GM13977 (cell line): ENCODE measurements around the gene CDIPT.

Experiments
- DNase-seq: peaks from one replicate; pipeline ENCODE4 v3.0.0; 2012; ENCODE audit warnings: low spot score
- CTCF ChIP-seq: IDR thresholded peaks from 2 replicates; pipeline ENCODE4 v1.5.1; 2012; ENCODE audit warnings: mild to moderate bottlenecking, control low read depth; ENCODE audit not compliant: insufficient read depth; ENCODE audit errors: extremely low read depth, missing control alignments
- in situ Hi-C: fragments of 300-500 bp; cut with MboI; formaldehyde crosslinking; loops from one replicate; pipeline ENCODE4 v1.12.0; 2022; ENCODE audit warnings: low sequenced_read_pairs, low pct_unique_long_range_greater_than_20kb, mixed read lengths, inconsistent platforms; ENCODE audit not compliant: unreplicated experiment

The CDIPT gene

GRCh38 chr16:29900102-29900887 lies 37.3 kb upstream of the CDIPT start, which contains the start of gene ASPHD1:
TSS of gene ASPHD1 (plus strand) at chr16:29900488. CDS start at chr16:29900972, 484 bp downstream.
- no peak for TF ChIP-seq CTCF
- in situ Hi-C loops = no loop called here
- DNase-seq = peak; percentile 93

GRCh38 chr16:29899516-29900101 lies 36.6 kb upstream of the CDIPT start, which contains the start of gene SEZ6L2:
TSS of gene SEZ6L2 (minus strand) at chr16:29899550. CDS start at chr16:29899019, 531 bp downstream.
- DNase-seq = peak; percentile 43
- TF ChIP-seq CTCF = no peak
- in situ Hi-C loops = no loop called here

- TF ChIP-seq CTCF = no peak
- in situ Hi-C loops = no loop called here
- no peak for DNase-seq
Observed at GRCh38 chr16:29898804-29899515, 35.9 kb upstream of the CDIPT start.

GRCh38 chr16:29898135-29898803 lies 35.2 kb upstream of the CDIPT start:
- no peak for TF ChIP-seq CTCF
- in situ Hi-C loops = no loop called here
- DNase-seq = no peak

GRCh38 chr16:29897333-29897732 lies 34.3 kb upstream of the CDIPT start:
- in situ Hi-C loops = no loop called here
- no peak for TF ChIP-seq CTCF
- DNase-seq = no peak

GRCh38 chr16:29896841-29897240 lies 33.8 kb upstream of the CDIPT start:
- in situ Hi-C loops = no loop called here
- no peak for TF ChIP-seq CTCF
- DNase-seq = no peak
